H9 (cell line): ENCODE data around the gene HNRNPH2. TPM values are rescaled to one million over a fixed set of nuclear protein-coding genes. Genes with fewer than 3 reads are reported as not detected.

Source experiments
- DNase-seq: peaks from one replicate; pipeline ENCODE4 v3.0.0-alpha.2; 2017
- H2AFZ ChIP-seq: one replicate; pipeline ENCODE4 v1.6.1; 2013; ENCODE audit warnings: mild to moderate bottlenecking, low read length, control low read depth, moderate library complexity
- H2AK5ac ChIP-seq: 2 replicates; pipeline ENCODE4 v1.6.1; 2013; ENCODE audit warnings: low read length, control low read depth, mixed read lengths; ENCODE audit not compliant: insufficient read length
- H2BK120ac ChIP-seq: one replicate; pipeline ENCODE4 v1.6.1; 2013; ENCODE audit warnings: low read depth, mild to moderate bottlenecking, low read length, control low read depth, inconsistent platforms; ENCODE audit not compliant: poor library complexity, severe bottlenecking
- H2BK12ac ChIP-seq: 2 replicates; pipeline ENCODE4 v1.6.1; 2013; ENCODE audit warnings: low read length, control low read depth, mixed read lengths, low read depth; ENCODE audit not compliant: insufficient read length
- H2BK15ac ChIP-seq: 2 replicates; pipeline ENCODE4 v1.6.1; 2013; ENCODE audit warnings: low read depth, low read length, control low read depth
- H2BK20ac ChIP-seq: one replicate; pipeline ENCODE4 v1.6.1; 2013; ENCODE audit warnings: low read depth, mild to moderate bottlenecking, low read length, control low read depth, inconsistent platforms; ENCODE audit not compliant: poor library complexity, severe bottlenecking
- H2BK5ac ChIP-seq: 2 replicates; pipeline ENCODE4 v1.6.1; 2013; ENCODE audit warnings: low read length, control low read depth, mixed read lengths; ENCODE audit not compliant: insufficient read length
- H3K14ac ChIP-seq: 2 replicates; pipeline ENCODE4 v1.6.1; 2013; ENCODE audit warnings: low read length, control low read depth; ENCODE audit not compliant: insufficient read depth
- H3K18ac ChIP-seq: 2 replicates; pipeline ENCODE4 v1.6.1; 2013; ENCODE audit warnings: low read depth, mild to moderate bottlenecking, mixed read lengths, low read length, control low read depth; ENCODE audit not compliant: insufficient read length
- H3K23ac ChIP-seq: 2 replicates; pipeline ENCODE4 v1.6.1; 2013; ENCODE audit warnings: low read length, control low read depth, mixed read lengths, low read depth; ENCODE audit not compliant: insufficient read length
- H3K23me2 ChIP-seq: 2 replicates; pipeline ENCODE4 v1.6.1; 2013; ENCODE audit warnings: low read depth, mild to moderate bottlenecking, mixed read lengths, low read length, control low read depth; ENCODE audit not compliant: insufficient read length, poor library complexity, severe bottlenecking
- H3K27ac ChIP-seq: 2 replicates; pipeline ENCODE4 v1.5.1; 2013; ENCODE audit warnings: low read length, control low read depth, mixed read lengths, low read depth; ENCODE audit not compliant: insufficient read length
- H3K27me3 ChIP-seq: 2 replicates; pipeline ENCODE4 v1.6.1; 2013; ENCODE audit warnings: low read length, control low read depth, inconsistent platforms; ENCODE audit not compliant: insufficient read depth
- H3K4ac ChIP-seq: 2 replicates; pipeline ENCODE4 v1.6.1; 2013; ENCODE audit warnings: low read depth, mild to moderate bottlenecking, control low read depth, inconsistent platforms, low read length, moderate library complexity
- H3K4me1 ChIP-seq: 2 replicates; pipeline ENCODE4 v1.6.1; 2013; ENCODE audit warnings: low read length, control low read depth, inconsistent platforms; ENCODE audit not compliant: insufficient read depth
- H3K4me2 ChIP-seq: 2 replicates; pipeline ENCODE4 v1.6.1; 2013; ENCODE audit warnings: low read length, control low read depth, mixed read lengths; ENCODE audit not compliant: insufficient read length, insufficient read depth
- H3K56ac ChIP-seq: 2 replicates; pipeline ENCODE4 v1.6.1; 2013; ENCODE audit warnings: low read depth, mild to moderate bottlenecking, mixed read lengths, low read length, control low read depth; ENCODE audit not compliant: insufficient read length
- H3K79me1 ChIP-seq: 2 replicates; pipeline ENCODE4 v1.6.1; 2013; ENCODE audit warnings: low read depth, mild to moderate bottlenecking, moderate library complexity, low read length, control low read depth, inconsistent platforms; ENCODE audit not compliant: insufficient read depth, poor library complexity, severe bottlenecking
- H3K79me2 ChIP-seq: 2 replicates; pipeline ENCODE4 v1.6.1; 2013; ENCODE audit warnings: low read length, control low read depth, inconsistent platforms; ENCODE audit not compliant: insufficient read depth
- H3K9ac ChIP-seq: 2 replicates; pipeline ENCODE4 v1.6.1; 2013; ENCODE audit warnings: low read length, control low read depth, mixed read lengths; ENCODE audit not compliant: insufficient read length; ENCODE audit errors: extremely low read depth
- H3K9me3 ChIP-seq: one replicate; pipeline ENCODE4 v1.6.1; 2013; ENCODE audit warnings: low read depth, low read length, inconsistent platforms; ENCODE audit not compliant: control insufficient read depth
- H3T11ph ChIP-seq: one replicate; pipeline ENCODE4 v1.6.1; 2013; ENCODE audit warnings: mild to moderate bottlenecking, low read length, control low read depth, inconsistent platforms
- H4K20me1 ChIP-seq: one replicate; pipeline ENCODE4 v1.6.1; 2013; ENCODE audit not compliant: control insufficient read depth, insufficient read length, insufficient read depth
- H4K5ac ChIP-seq: 2 replicates; pipeline ENCODE4 v1.6.1; 2013; ENCODE audit warnings: low read depth, mild to moderate bottlenecking, mixed read lengths, low read length, control low read depth; ENCODE audit not compliant: insufficient read length
- H4K8ac ChIP-seq: replicated peaks from 2 replicates; pipeline ENCODE4 v1.6.1; 2013; ENCODE audit warnings: low read length, control low read depth, mixed read lengths, low read depth; ENCODE audit not compliant: insufficient read length
- H4K91ac ChIP-seq: 2 replicates; pipeline ENCODE4 v1.6.1; 2013; ENCODE audit warnings: low read depth, mild to moderate bottlenecking, moderate library complexity, mixed read lengths, low read length, control low read depth; ENCODE audit not compliant: insufficient read length
- H3K27ac Mint-ChIP-seq, 3 experiments: 2 replicates in 2 of 3; 3 replicates in 1 of 3; pipeline ENCODE4 v1.8.0; 2020 to 2021; ENCODE audit warnings: mixed read lengths in 3 of 3, mild to moderate bottlenecking in 1 of 3, moderate library complexity in 1 of 3
- H3K27me3 Mint-ChIP-seq: 2 replicates; pipeline ENCODE4 v1.8.0; 2021; ENCODE audit warnings: low read depth, mild to moderate bottlenecking, moderate library complexity, mixed read lengths
- H3K36me3 Mint-ChIP-seq, 3 experiments: 2 replicates in 2 of 3; 3 replicates in 1 of 3; pipeline ENCODE4 v1.8.0; 2020 to 2021; ENCODE audit warnings: low read depth in 3 of 3, mixed read lengths in 3 of 3; ENCODE audit not compliant: insufficient read depth in 1 of 3
- H3K4me1 Mint-ChIP-seq, 2 experiments: 2 replicates each; pipeline ENCODE4 v1.8.0; 2020; ENCODE audit warnings: mixed read lengths in 2 of 2
- H3K4me3 Mint-ChIP-seq, 2 experiments: 2 replicates in 1 of 2; 3 replicates in 1 of 2; pipeline ENCODE4 v1.8.0; 2020 to 2021; ENCODE audit warnings: mild to moderate bottlenecking in 2 of 2, mixed read lengths in 2 of 2, moderate library complexity in 1 of 2
- H3K9me3 Mint-ChIP-seq, 2 experiments: 2 replicates in 1 of 2; 3 replicates in 1 of 2; pipeline ENCODE4 v1.8.0; 2020; ENCODE audit warnings: mild to moderate bottlenecking in 2 of 2, mixed read lengths in 2 of 2, moderate library complexity in 1 of 2
- WGBS: extraction: QIAGEN DNeasy Blood & Tissue Kit; methylation state at CpG from one replicate; pipeline ENCODE4 v1.1.7; 2013; ENCODE audit warnings: missing lambda C conversion rate, low lambda C conversion rate, mixed read lengths; ENCODE audit not compliant: insufficient read length; ENCODE audit errors: extremely low coverage; 5-methylcytosine and 5-hydroxymethylcytosine counted together
- total RNA-seq: library from RNA; stranded (reverse); gene quantifications from 2 replicates; pipeline ENCODE4 v1.2.1, GENCODE V29; 2021
- TF ChIP-seq, protein P1 (sequence below): fragments of 200-600 bp; sonication (generic); conservative IDR thresholded peaks from 3 replicates; pipeline ENCODE4 v1.8.0; 2021; ENCODE audit warnings: antibody characterized with exemption, mild to moderate bottlenecking

HNRNPH2 gene
- total RNA-seq, 1 experiment from 2014 or later: 60.2 TPM

GRCh38 chrX:101452056-101452455 lies 44.0 kb downstream of the HNRNPH2 start:
- no peak overlapping the region for H3K14ac ChIP-seq
- TF ChIP-seq, protein P1, sequence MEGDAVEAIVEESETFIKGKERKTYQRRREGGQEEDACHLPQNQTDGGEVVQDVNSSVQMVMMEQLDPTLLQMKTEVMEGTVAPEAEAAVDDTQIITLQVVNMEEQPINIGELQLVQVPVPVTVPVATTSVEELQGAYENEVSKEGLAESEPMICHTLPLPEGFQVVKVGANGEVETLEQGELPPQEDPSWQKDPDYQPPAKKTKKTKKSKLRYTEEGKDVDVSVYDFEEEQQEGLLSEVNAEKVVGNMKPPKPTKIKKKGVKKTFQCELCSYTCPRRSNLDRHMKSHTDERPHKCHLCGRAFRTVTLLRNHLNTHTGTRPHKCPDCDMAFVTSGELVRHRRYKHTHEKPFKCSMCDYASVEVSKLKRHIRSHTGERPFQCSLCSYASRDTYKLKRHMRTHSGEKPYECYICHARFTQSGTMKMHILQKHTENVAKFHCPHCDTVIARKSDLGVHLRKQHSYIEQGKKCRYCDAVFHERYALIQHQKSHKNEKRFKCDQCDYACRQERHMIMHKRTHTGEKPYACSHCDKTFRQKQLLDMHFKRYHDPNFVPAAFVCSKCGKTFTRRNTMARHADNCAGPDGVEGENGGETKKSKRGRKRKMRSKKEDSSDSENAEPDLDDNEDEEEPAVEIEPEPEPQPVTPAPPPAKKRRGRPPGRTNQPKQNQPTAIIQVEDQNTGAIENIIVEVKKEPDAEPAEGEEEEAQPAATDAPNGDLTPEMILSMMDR: no peak
- no peak overlapping the region for H2BK5ac ChIP-seq
- no peak overlapping the region for H3K4ac ChIP-seq
- no peak overlapping the region for H4K5ac ChIP-seq
- H3K79me1 ChIP-seq: no peaks in the 10 kb centered on the region
- H3K27me3 ChIP-seq: no peaks in the 10 kb centered on the region
- no peak overlapping the region for H2BK12ac ChIP-seq
- no peak overlapping the region for H3K23ac ChIP-seq
- no peaks in the 10 kb centered on the region for H4K20me1 ChIP-seq
- no peak overlapping the region for H3K18ac ChIP-seq
- H2AK5ac ChIP-seq: no peak overlapping the region
- H3K9ac ChIP-seq: no peak overlapping the region
- no peak overlapping the region for H2BK120ac ChIP-seq
- no peak overlapping the region for H2BK20ac ChIP-seq
- no peak overlapping the region for H2AFZ ChIP-seq
- H3K36me3 Mint-ChIP-seq: peaks cover 5 to 39% (median 24%) of the 10 kb centered on the region in 3 experiments
- H3K27ac Mint-ChIP-seq: no peak overlapping the region
- no peak overlapping the region for H3K4me3 Mint-ChIP-seq
- no peaks in the 10 kb centered on the region for H3K4me1 Mint-ChIP-seq
- peaks cover 33% of the 10 kb centered on the region for H3K9me3 ChIP-seq
- H4K8ac ChIP-seq: no peak overlapping the region
- DNase-seq: no peak
- H3K79me2 ChIP-seq: no peaks in the 10 kb centered on the region
- no peak overlapping the region for H3K56ac ChIP-seq
- no peak overlapping the region for H2BK15ac ChIP-seq
- H3K23me2 ChIP-seq: no peaks in the 10 kb centered on the region
- no peak overlapping the region for H4K91ac ChIP-seq
- H3T11ph ChIP-seq: no peak overlapping the region
- H3K4me1 ChIP-seq: no peaks in the 10 kb centered on the region
- H3K27me3 Mint-ChIP-seq: no peaks in the 10 kb centered on the region
- H3K9me3 Mint-ChIP-seq: peaks cover 52 to 61% of the 10 kb centered on the region in 2 experiments
- H3K27ac ChIP-seq: no peak overlapping the region
- WGBS: no CpG with 5 or more reads among the region's 3 CpGs
- no peak overlapping the region for H3K4me2 ChIP-seq
